Liver (tissue), 3 donors: Measurements from ENCODE around the gene CEPT1.

Experiments used
- EGR1 ChIP-seq, 2 donors: IDR thresholded peaks; 2 replicates each; pipeline ENCODE4 v1.6.1; 2016 to 2018; ENCODE audit warnings: antibody characterized with exemption in 2 of 2, low read depth in 2 of 2
- FOXA1 ChIP-seq: IDR thresholded peaks from 2 replicates; pipeline ENCODE4 v1.6.1; 2016; ENCODE audit warnings: antibody characterized with exemption
- GABPA ChIP-seq, 2 donors: IDR thresholded peaks in 1 of 2; conservative IDR thresholded peaks in 1 of 2; 2 replicates each; pipeline ENCODE4 v1.6.1; 2016; ENCODE audit warnings: antibody characterized with exemption in 2 of 2, mild to moderate bottlenecking in 1 of 2, moderate library complexity in 1 of 2
- HNF4G ChIP-seq: IDR thresholded peaks from 2 replicates; pipeline ENCODE4 v1.6.1; 2016; ENCODE audit warnings: antibody characterized with exemption
- JUND ChIP-seq, 2 donors: IDR thresholded peaks; 2 replicates each; pipeline ENCODE4 v1.6.1; 2016; ENCODE audit warnings: antibody characterized with exemption in 2 of 2
- RAD21 ChIP-seq, 2 donors: IDR thresholded peaks; 2 replicates each; pipeline ENCODE4 v1.6.1; 2016; ENCODE audit warnings: antibody characterized with exemption in 2 of 2, mild to moderate bottlenecking in 2 of 2
- RXRA ChIP-seq, 2 donors: IDR thresholded peaks; 2 replicates each; pipeline ENCODE4 v1.6.1; 2017 to 2018; ENCODE audit warnings: antibody characterized with exemption in 2 of 2, mild to moderate bottlenecking in 1 of 2
- SP1 ChIP-seq: IDR thresholded peaks from 2 replicates; pipeline ENCODE4 v1.6.1; 2018; ENCODE audit warnings: antibody characterized with exemption, mild to moderate bottlenecking
- TAF1 ChIP-seq: conservative IDR thresholded peaks from 2 replicates; pipeline ENCODE4 v1.6.1; 2016; ENCODE audit warnings: antibody characterized with exemption, mild to moderate bottlenecking
- YY1 ChIP-seq: IDR thresholded peaks from 2 replicates; pipeline ENCODE4 v1.6.1; 2016; ENCODE audit warnings: antibody characterized with exemption, mild to moderate bottlenecking
- TF ChIP-seq, protein P1 (sequence below): fragments of 150-350 bp; IDR thresholded peaks from 2 replicates; pipeline ENCODE4 v1.5.1; 2017; ENCODE audit warnings: improper control_type of control experiment, low read depth, low read length; ENCODE audit not compliant: missing input control
- TF ChIP-seq, protein P2 (sequence below): IDR thresholded peaks from 2 replicates; pipeline ENCODE4 v1.6.1; 2016; ENCODE audit warnings: antibody characterized with exemption
- TF ChIP-seq, protein P3 (sequence below): IDR thresholded peaks from 2 replicates; pipeline ENCODE4 v1.6.1; 2016; ENCODE audit warnings: antibody characterized with exemption
- donor health status: healthy.
- donor health status: healthy.

DNA sequence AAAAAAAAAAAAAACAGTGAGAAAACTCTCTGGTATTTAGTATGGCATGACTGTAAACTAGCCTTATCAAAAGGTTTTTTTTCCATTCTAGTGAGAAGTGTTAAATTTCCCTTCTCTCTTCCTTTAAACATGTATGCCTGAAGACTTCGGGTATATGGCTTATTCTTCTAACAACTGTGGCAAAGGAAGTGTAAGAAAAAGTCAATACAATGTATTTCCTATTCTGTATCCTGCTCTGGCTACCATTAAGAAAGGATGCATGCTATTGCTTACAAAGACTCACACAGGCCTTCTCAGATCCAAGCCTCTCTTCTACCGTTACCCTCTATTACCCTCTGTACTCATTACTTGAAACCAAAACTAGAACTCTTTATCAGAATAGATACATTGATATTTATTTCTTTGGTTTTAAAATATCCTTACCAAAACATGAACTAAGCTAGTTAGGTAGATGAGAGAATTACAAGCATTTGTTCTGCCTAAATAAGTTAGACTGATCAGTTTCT, 8.4 kb downstream of the CEPT1 start:
- TF ChIP-seq, protein P1, sequence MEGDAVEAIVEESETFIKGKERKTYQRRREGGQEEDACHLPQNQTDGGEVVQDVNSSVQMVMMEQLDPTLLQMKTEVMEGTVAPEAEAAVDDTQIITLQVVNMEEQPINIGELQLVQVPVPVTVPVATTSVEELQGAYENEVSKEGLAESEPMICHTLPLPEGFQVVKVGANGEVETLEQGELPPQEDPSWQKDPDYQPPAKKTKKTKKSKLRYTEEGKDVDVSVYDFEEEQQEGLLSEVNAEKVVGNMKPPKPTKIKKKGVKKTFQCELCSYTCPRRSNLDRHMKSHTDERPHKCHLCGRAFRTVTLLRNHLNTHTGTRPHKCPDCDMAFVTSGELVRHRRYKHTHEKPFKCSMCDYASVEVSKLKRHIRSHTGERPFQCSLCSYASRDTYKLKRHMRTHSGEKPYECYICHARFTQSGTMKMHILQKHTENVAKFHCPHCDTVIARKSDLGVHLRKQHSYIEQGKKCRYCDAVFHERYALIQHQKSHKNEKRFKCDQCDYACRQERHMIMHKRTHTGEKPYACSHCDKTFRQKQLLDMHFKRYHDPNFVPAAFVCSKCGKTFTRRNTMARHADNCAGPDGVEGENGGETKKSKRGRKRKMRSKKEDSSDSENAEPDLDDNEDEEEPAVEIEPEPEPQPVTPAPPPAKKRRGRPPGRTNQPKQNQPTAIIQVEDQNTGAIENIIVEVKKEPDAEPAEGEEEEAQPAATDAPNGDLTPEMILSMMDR: no peak
- TF ChIP-seq, protein P2, sequence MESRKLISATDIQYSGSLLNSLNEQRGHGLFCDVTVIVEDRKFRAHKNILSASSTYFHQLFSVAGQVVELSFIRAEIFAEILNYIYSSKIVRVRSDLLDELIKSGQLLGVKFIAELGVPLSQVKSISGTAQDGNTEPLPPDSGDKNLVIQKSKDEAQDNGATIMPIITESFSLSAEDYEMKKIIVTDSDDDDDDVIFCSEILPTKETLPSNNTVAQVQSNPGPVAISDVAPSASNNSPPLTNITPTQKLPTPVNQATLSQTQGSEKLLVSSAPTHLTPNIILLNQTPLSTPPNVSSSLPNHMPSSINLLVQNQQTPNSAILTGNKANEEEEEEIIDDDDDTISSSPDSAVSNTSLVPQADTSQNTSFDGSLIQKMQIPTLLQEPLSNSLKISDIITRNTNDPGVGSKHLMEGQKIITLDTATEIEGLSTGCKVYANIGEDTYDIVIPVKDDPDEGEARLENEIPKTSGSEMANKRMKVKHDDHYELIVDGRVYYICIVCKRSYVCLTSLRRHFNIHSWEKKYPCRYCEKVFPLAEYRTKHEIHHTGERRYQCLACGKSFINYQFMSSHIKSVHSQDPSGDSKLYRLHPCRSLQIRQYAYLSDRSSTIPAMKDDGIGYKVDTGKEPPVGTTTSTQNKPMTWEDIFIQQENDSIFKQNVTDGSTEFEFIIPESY: no peak
- no peak for TF ChIP-seq TAF1
- TF ChIP-seq SP1: no peak
- TF ChIP-seq GABPA (IDR thresholded peaks at IDR 0.05 in 1 of 2, conservative IDR thresholded peaks at IDR 0.05 in 1 of 2): no peak
- TF ChIP-seq JUND (IDR thresholded peaks at IDR 0.05): no peak
- TF ChIP-seq YY1: no peak
- no peak for TF ChIP-seq EGR1 (IDR thresholded peaks at IDR 0.05; ENCODE audit: low read depth in 2 of 2)
- TF ChIP-seq, protein P3, sequence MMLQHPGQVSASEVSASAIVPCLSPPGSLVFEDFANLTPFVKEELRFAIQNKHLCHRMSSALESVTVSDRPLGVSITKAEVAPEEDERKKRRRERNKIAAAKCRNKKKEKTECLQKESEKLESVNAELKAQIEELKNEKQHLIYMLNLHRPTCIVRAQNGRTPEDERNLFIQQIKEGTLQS: no peak
- no peak for TF ChIP-seq RXRA (IDR thresholded peaks at IDR 0.05)
- TF ChIP-seq RAD21 (IDR thresholded peaks at IDR 0.05): no peak
- no peak for TF ChIP-seq FOXA1
- no peak for TF ChIP-seq HNF4G
